GM19025 (cell line): ENCODE results near the gene BPIFB1.

Experiments
- ATAC-seq: cut with Tn5 transposase; IDR thresholded peaks from one replicate; pipeline ENCODE4 v1.9.1; 2021; ENCODE audit warnings: mild to moderate bottlenecking, low read depth, moderate library complexity; ENCODE audit not compliant: unreplicated experiment

BPIFB1 gene

GRCh38 chr20:33282991-33283555, at the start of gene BPIFB1:
TSS of gene BPIFB1 (plus strand) at chr20:33283214. CDS start at chr20:33286074, 2,860 bp downstream.
- ATAC-seq = no peak

GRCh38 chr20:33234050-33234449, 49.0 kb upstream of the BPIFB1 start:
- no peak for ATAC-seq

GRCh38 chr20:33235696-33236095, 47.3 kb upstream of the BPIFB1 start, which contains the start of gene BPIFA1:
TSS of gene BPIFA1 (plus strand) at chr20:33235996. CDS start at chr20:33237712, 1,716 bp downstream.
- no peak for ATAC-seq

- no peak for ATAC-seq
Measured at GRCh38 chr20:33236351-33236750, 46.7 kb upstream of the BPIFB1 start.

- ATAC-seq = no peak
Measured at GRCh38 chr20:33237989-33238388, 45.0 kb upstream of the BPIFB1 start.

- no peak for ATAC-seq
Measured at GRCh38 chr20:33239418-33239817, 43.6 kb upstream of the BPIFB1 start.

GRCh38 chr20:33239979-33240736, 42.9 kb upstream of the BPIFB1 start:
- no peak for ATAC-seq

GRCh38 chr20:33240923-33241322, 42.1 kb upstream of the BPIFB1 start:
- ATAC-seq = no peak

GRCh38 chr20:33242319-33243100, 40.5 kb upstream of the BPIFB1 start:
- no peak for ATAC-seq

- ATAC-seq = no peak
Measured at GRCh38 chr20:33246077-33246476, 36.9 kb upstream of the BPIFB1 start.

- ATAC-seq = no peak
Measured at GRCh38 chr20:33249456-33249855, 33.6 kb upstream of the BPIFB1 start.

GRCh38 chr20:33250666-33251065, 32.3 kb upstream of the BPIFB1 start:
- no peak for ATAC-seq

GRCh38 chr20:33251496-33251895, 31.5 kb upstream of the BPIFB1 start:
- ATAC-seq = no peak

- no peak for ATAC-seq
Measured at GRCh38 chr20:33252460-33252859, 30.6 kb upstream of the BPIFB1 start.

- ATAC-seq = no peak
Measured at GRCh38 chr20:33255005-33255404, 28.0 kb upstream of the BPIFB1 start.

- ATAC-seq = no peak
Measured at GRCh38 chr20:33257237-33257636, 25.8 kb upstream of the BPIFB1 start.

GRCh38 chr20:33259371-33259770, 23.6 kb upstream of the BPIFB1 start:
- ATAC-seq = no peak

GRCh38 chr20:33261465-33261864, 21.5 kb upstream of the BPIFB1 start:
- no peak for ATAC-seq

GRCh38 chr20:33262658-33263065, 20.4 kb upstream of the BPIFB1 start:
- no peak for ATAC-seq

- ATAC-seq = no peak
Measured at GRCh38 chr20:33263784-33264183, 19.2 kb upstream of the BPIFB1 start.

GRCh38 chr20:33267701-33268100, 15.3 kb upstream of the BPIFB1 start:
- no peak for ATAC-seq
